ENCODE measurements around the gene MRPS23. TPM values are rescaled to one million over a fixed set of nuclear protein-coding genes. Genes with fewer than 3 reads are reported as not detected.

MRPS23 gene
- polyA plus RNA-seq, 1 experiment = 33.7 TPM

DNA sequence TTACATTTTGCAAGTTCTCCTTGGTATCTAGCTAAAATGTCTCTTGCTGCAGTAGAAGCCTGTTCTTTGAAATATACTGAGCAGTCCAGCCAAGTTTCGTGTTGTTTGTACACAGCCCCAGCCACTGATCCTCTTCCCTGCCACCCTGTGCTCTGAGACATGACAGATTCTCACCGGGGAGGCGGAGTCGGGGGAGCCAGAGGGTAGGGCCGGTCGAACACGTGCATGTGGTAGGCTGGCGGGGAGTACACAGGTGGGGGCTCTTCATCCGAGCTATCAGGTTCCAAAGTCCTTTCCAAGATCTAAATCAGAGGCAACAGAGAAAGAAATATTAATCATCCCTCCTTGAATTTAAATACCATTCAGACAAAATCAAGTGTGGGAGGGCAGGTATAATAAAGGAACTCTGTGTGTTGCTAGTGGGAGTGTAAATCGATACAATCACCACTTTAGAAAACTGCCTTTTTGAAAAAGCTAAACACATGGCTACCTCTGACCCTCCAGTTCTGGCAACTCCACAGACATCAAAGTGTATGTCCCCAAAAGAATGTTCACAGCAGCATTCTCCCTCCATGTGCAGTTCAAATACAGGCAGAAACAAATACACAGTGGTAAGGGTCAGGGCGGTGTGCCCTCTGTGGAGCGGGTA lies 29.7 kb upstream of the MRPS23 start:
- no peak overlapping the region for H3K4me3 ChIP-seq (ENCODE audit: low read depth, low read length)
- no peak for DNase-seq (ENCODE audit: low read depth)
- TF ChIP-seq, protein P1, sequence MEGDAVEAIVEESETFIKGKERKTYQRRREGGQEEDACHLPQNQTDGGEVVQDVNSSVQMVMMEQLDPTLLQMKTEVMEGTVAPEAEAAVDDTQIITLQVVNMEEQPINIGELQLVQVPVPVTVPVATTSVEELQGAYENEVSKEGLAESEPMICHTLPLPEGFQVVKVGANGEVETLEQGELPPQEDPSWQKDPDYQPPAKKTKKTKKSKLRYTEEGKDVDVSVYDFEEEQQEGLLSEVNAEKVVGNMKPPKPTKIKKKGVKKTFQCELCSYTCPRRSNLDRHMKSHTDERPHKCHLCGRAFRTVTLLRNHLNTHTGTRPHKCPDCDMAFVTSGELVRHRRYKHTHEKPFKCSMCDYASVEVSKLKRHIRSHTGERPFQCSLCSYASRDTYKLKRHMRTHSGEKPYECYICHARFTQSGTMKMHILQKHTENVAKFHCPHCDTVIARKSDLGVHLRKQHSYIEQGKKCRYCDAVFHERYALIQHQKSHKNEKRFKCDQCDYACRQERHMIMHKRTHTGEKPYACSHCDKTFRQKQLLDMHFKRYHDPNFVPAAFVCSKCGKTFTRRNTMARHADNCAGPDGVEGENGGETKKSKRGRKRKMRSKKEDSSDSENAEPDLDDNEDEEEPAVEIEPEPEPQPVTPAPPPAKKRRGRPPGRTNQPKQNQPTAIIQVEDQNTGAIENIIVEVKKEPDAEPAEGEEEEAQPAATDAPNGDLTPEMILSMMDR (IDR thresholded peaks at IDR 0.05; ENCODE audit: insufficient read depth, low read depth, low read length) = no peak
- POLR2A ChIA-PET = interaction anchor here (0.8 to 1.9 kb wide), 5 partner anchors 7 to 107 kb away, joined by 3 to 12 read pairs (median 4); no protein-coding TSS in a partner anchor
- peaks cover 6% of the 10 kb centered on the region for H3K36me3 ChIP-seq (ENCODE audit: control insufficient read depth, insufficient read depth, low read length)
- CTCF ChIA-PET = interaction anchor here (0.5 to 14.1 kb wide), 11 partner anchors 10 to 626 kb away, joined by 3 to 122 read pairs (median 10); partner anchors contain the start of gene VEZF1
- H3K27me3 ChIP-seq (ENCODE audit: control insufficient read depth, insufficient read depth, low read length) = no peaks in the 10 kb centered on the region

- DNase-seq (ENCODE audit: low read depth) = no peak
- H3K36me3 ChIP-seq (ENCODE audit: control insufficient read depth, insufficient read depth, low read length) = peaks cover 2% of the 10 kb centered on the region; the same call in 1 of the 2 replicates
- POLR2A ChIA-PET = no interaction called here
- no peaks in the 10 kb centered on the region for H3K27me3 ChIP-seq (ENCODE audit: control insufficient read depth, insufficient read depth, low read length)
- CTCF ChIA-PET = interaction anchor here (0.6 to 14.1 kb wide), 10 partner anchors 10 to 122 kb away, joined by 3 to 122 read pairs (median 9); partner anchors contain the start of gene VEZF1
- TF ChIP-seq, protein P1 (IDR thresholded peaks at IDR 0.05; ENCODE audit: insufficient read depth, low read depth, low read length) = no peak
- no peak overlapping the region for H3K4me3 ChIP-seq (ENCODE audit: low read depth, low read length)
Measured at GRCh38 chr17:57877803-57878377, 28.0 kb upstream of the MRPS23 start.

GRCh38 chr17:57876866-57877237 lies 27.0 kb upstream of the MRPS23 start:
- peaks cover 8% of the 10 kb centered on the region for H3K36me3 ChIP-seq (ENCODE audit: control insufficient read depth, insufficient read depth, low read length)
- no peaks in the 10 kb centered on the region for H3K27me3 ChIP-seq (ENCODE audit: control insufficient read depth, insufficient read depth, low read length)
- POLR2A ChIA-PET = no interaction called here
- H3K4me3 ChIP-seq (ENCODE audit: low read depth, low read length) = no peak overlapping the region
- CTCF ChIA-PET = interaction anchor here (0.6 to 14.1 kb wide), 8 partner anchors 13 to 123 kb away, joined by 3 to 122 read pairs (median 15); no protein-coding TSS in a partner anchor
- TF ChIP-seq, protein P1 (IDR thresholded peaks at IDR 0.05; ENCODE audit: insufficient read depth, low read depth, low read length) = no peak
- DNase-seq (ENCODE audit: low read depth) = no peak

GRCh38 chr17:57876023-57876865 lies 26.4 kb upstream of the MRPS23 start:
- Histone ChIP-seq H3K36me3 (ENCODE audit: control insufficient read depth, insufficient read depth, low read length) (peaks cover 8% of the 10 kb centered on the region), H3K4me3 (ENCODE audit: low read depth, low read length) (no peak overlapping the region), H3K27me3 (ENCODE audit: control insufficient read depth, insufficient read depth, low read length) (no peaks in the 10 kb centered on the region)
- TF ChIP-seq, protein P1 (IDR thresholded peaks at IDR 0.05; ENCODE audit: insufficient read depth, low read depth, low read length) = no peak
- ChIA-PET CTCF (interaction anchor here (0.6 to 14.1 kb wide), 13 partner anchors 14 to 123 kb away, joined by 3 to 122 read pairs (median 4); no protein-coding TSS in a partner anchor), POLR2A (interaction anchor here (1.0 kb wide), 1 partner anchor 110 kb away, joined by 4 read pairs; no protein-coding TSS in a partner anchor)
- no peak for DNase-seq (ENCODE audit: low read depth)
